Stimulated activated CD4-positive, alpha-beta T cell treated with anti-CD3 and anti-CD28 coated beads, Interleukin-1b, Interleukin-23, amount 100 ng/mL, for 1 hour (primary cell): ENCODE data around the gene RELN.
"Not testable (repeated sequence)": the region's sequence is repeated elsewhere in the genome, so short reads cannot be mapped to it uniquely, and the experiment has no call there.

ENCODE experiments used
- DNase-seq, 2 donors: peaks; one replicate each; pipeline ENCODE4 v3.0.0-alpha.2; 2020; ENCODE audit warnings: low read depth in 2 of 2

The RELN gene

GRCh38 chr7:103989200-103989784 lies at the start of gene RELN:
Gene RELN (minus strand): TSS chr7:103989658. CDS start chr7:103989356, 302 bp downstream.
- DNase-seq, result no peak

- no peak for DNase-seq
Measured at GRCh38 chr7:104038136-104038535, 48.7 kb upstream of the RELN start.

GRCh38 chr7:104036889-104037288 lies 47.4 kb upstream of the RELN start:
- DNase-seq, result not testable (repeated sequence)

GRCh38 chr7:104035351-104035750 lies 45.9 kb upstream of the RELN start:
- no peak for DNase-seq

- no peak for DNase-seq
Measured at GRCh38 chr7:104034679-104035078, 45.2 kb upstream of the RELN start.

GRCh38 chr7:104033837-104034236 lies 44.4 kb upstream of the RELN start:
- DNase-seq, result no peak

- DNase-seq, result no peak
Measured at GRCh38 chr7:104032486-104032885, 43.0 kb upstream of the RELN start.

- no peak for DNase-seq
Measured at GRCh38 chr7:104029765-104030164, 40.3 kb upstream of the RELN start.

- no peak for DNase-seq
Measured at GRCh38 chr7:104024632-104025031, 35.2 kb upstream of the RELN start.

- no peak for DNase-seq
Measured at GRCh38 chr7:104023100-104023499, 33.6 kb upstream of the RELN start.

- no peak for DNase-seq
Measured at GRCh38 chr7:104018425-104018824, 29.0 kb upstream of the RELN start.

GRCh38 chr7:104017001-104017400 lies 27.5 kb upstream of the RELN start:
- no peak for DNase-seq

GRCh38 chr7:104012835-104013234 lies 23.4 kb upstream of the RELN start:
- DNase-seq, result no peak

GRCh38 chr7:104011829-104012228 lies 22.4 kb upstream of the RELN start:
- DNase-seq, result no peak

- no peak for DNase-seq
Measured at GRCh38 chr7:104010052-104010909, 20.8 kb upstream of the RELN start.

GRCh38 chr7:104008107-104008506 lies 18.6 kb upstream of the RELN start:
- DNase-seq, result no peak

GRCh38 chr7:104007614-104008013 lies 18.2 kb upstream of the RELN start:
- no peak for DNase-seq

GRCh38 chr7:104005197-104005596 lies 15.7 kb upstream of the RELN start:
- no peak for DNase-seq

- no peak for DNase-seq
Measured at GRCh38 chr7:103996639-103997038, 7.2 kb upstream of the RELN start.

- no peak for DNase-seq
Measured at GRCh38 chr7:103996017-103996551, 6.6 kb upstream of the RELN start.

GRCh38 chr7:103995554-103995953 lies 6.1 kb upstream of the RELN start:
- no peak for DNase-seq

- no peak for DNase-seq
Measured at GRCh38 chr7:103993551-103993950, 4.1 kb upstream of the RELN start.

- DNase-seq, result no peak
Measured at GRCh38 chr7:103991406-103991805, 1.9 kb upstream of the RELN start.
